HepG2 (cell line): ENCODE results near the gene LRP2. TPM values are rescaled to one million over a fixed set of nuclear protein-coding genes. Genes with fewer than 3 reads are reported as not detected.
"Not testable (repeated sequence)": the region's sequence is repeated elsewhere in the genome, so short reads cannot be mapped to it uniquely, and the experiment has no call there.

ENCODE experiments used
- ATAC-seq: fragments of 200-7000 bp; cut with Tn5 transposase; 3 replicates; pipeline ENCODE4 v1.9.1; 2020; ENCODE audit warnings: mild to moderate bottlenecking, moderate library complexity
- BruUV-seq: library from RNA; stranded (reverse); fragments of 400-500 nt; replicated peaks from 2 replicates; lab custom pipeline; 2021; lab: Mats Ljungman, UMichigan
- CTCF ChIA-PET: fragments of 300-600 bp; formaldehyde crosslinking; extraction: SDS; loops from one replicate; lab custom pipeline; 2021; ENCODE audit warnings: low total read pairs, inconsistent platforms, low intra/inter-chr PET ratio; lab: Yijun Ruan, JAX
- POLR2A ChIA-PET: fragments of 350-600 bp; sonication (Branson Sonifier 250); formaldehyde crosslinking; loops from one replicate; lab custom pipeline; 2020; ENCODE audit warnings: antibody characterized with exemption, inconsistent platforms; lab: Yijun Ruan, JAX
- DNase-seq: peaks from one replicate; pipeline ENCODE4 v3.0.0-alpha.2; 2015; ENCODE audit warnings: low spot score
- FAIRE-seq: peaks from 3 replicates; lab custom pipeline; 2011; peaks lifted over from hg19 to GRCh38; lab: Jason Lieb, UNC
- H2AFZ ChIP-seq: one replicate; pipeline ENCODE4 v1.6.1; 2011; ENCODE audit warnings: low read length, inconsistent platforms
- H3K27ac ChIP-seq: fragments of 300-600 bp; 3 replicates; pipeline ENCODE4 v1.8.0; 2011; ENCODE audit warnings: mixed run types, mild to moderate bottlenecking, mixed read lengths, low read length, inconsistent platforms; ENCODE audit not compliant: insufficient read depth; ENCODE audit errors: extremely low read length
- H3K27me3 ChIP-seq, 2 experiments: fragments of 200-600 bp in 1 of 2; 2 replicates in 1 of 2; 3 replicates in 1 of 2; pipeline versions ENCODE4 v1.6.0 to v1.8.0; 2011; ENCODE audit warnings: low read length in 2 of 2, mild to moderate bottlenecking in 2 of 2, moderate library complexity in 2 of 2, inconsistent platforms in 1 of 2; ENCODE audit not compliant: insufficient read depth in 2 of 2, control insufficient read depth in 1 of 2
- H3K36me3 ChIP-seq, 2 experiments: fragments of 200-600 bp in 1 of 2; replicated peaks in 1 of 2; 2 replicates in 1 of 2; 3 replicates in 1 of 2; pipeline versions ENCODE4 v1.5.1 to v1.8.0; 2011; ENCODE audit warnings: low read length in 2 of 2, inconsistent platforms in 1 of 2; ENCODE audit not compliant: insufficient read depth in 2 of 2, control insufficient read depth in 1 of 2
- H3K4me1 ChIP-seq: 2 replicates; pipeline ENCODE4 v1.5.1; 2012; ENCODE audit warnings: low read length, inconsistent platforms; ENCODE audit not compliant: insufficient read depth
- H3K4me2 ChIP-seq: 2 replicates; pipeline ENCODE4 v1.6.0; 2011; ENCODE audit warnings: low read depth, low read length, inconsistent platforms
- H3K4me3 ChIP-seq, 3 experiments: fragments of 200-600 bp in 1 of 3; sonication (generic), shearing (Covaris generic) in 1 of 3; replicated peaks in 1 of 3; 2 replicates each; pipeline ENCODE4 v1.5.1; 2011 to 2016; ENCODE audit warnings: low read length in 3 of 3, inconsistent platforms in 2 of 3, low read depth in 2 of 3, mild to moderate bottlenecking in 2 of 3, control low read depth in 1 of 3, mixed read lengths in 1 of 3; ENCODE audit not compliant: insufficient read depth in 1 of 3
- H3K79me2 ChIP-seq: one replicate; pipeline ENCODE4 v1.6.1; 2011; ENCODE audit warnings: low read length, inconsistent platforms; ENCODE audit not compliant: insufficient read depth
- H3K9ac ChIP-seq: 2 replicates; pipeline ENCODE4 v1.6.0; 2011; ENCODE audit warnings: mild to moderate bottlenecking, low read depth, low read length, inconsistent platforms; ENCODE audit not compliant: insufficient read depth
- H3K9me3 ChIP-seq: 2 replicates; pipeline ENCODE4 v1.5.1; 2012; ENCODE audit warnings: mild to moderate bottlenecking, low read length
- H4K20me1 ChIP-seq: 2 replicates; pipeline ENCODE4 v1.6.0; 2011; ENCODE audit warnings: inconsistent platforms, mild to moderate bottlenecking, low read length, moderate library complexity; ENCODE audit not compliant: insufficient read depth
- WGBS: methylation state at CpG from one replicate; pipeline ENCODE4 v1.1.6; 2017; ENCODE audit warnings: low lambda C conversion rate; 5-methylcytosine and 5-hydroxymethylcytosine counted together
- in situ Hi-C: cut with HindIII; loops from 2 replicates; pipeline ENCODE4 v1.10.0; 2017; ENCODE audit warnings: low pct_unique_long_range_greater_than_20kb; ENCODE audit not compliant: extremely low pct_ligation_motif_present
- intact Hi-C: fragments of 100-400 bp; cut with micrococcal nuclease; formaldehyde crosslinking; loops from one replicate; pipeline ENCODE4 v1.10.0; 2022; ENCODE audit not compliant: unreplicated experiment
- polyA plus RNA-seq, 8 experiments: library from polyadenylated mRNA; depleted of rRNA in 3 of 8; stranded (reverse) in 7 of 8; unstranded in 1 of 8; fragments of >200 nt; fragmentation: Illumina TruSeq in 4 of 8; extraction: Trizol in 4 of 8; gene quantifications; 2 replicates each; pipeline versions ENCODE4 v1.2.1 to v1.2.3, GENCODE V29; 2011 to 2016; ENCODE audit warnings: low read depth in 4 of 8, missing spikeins in 1 of 8, mixed read lengths in 1 of 8; ENCODE audit not compliant: insufficient read depth in 1 of 8
- total RNA-seq, 5 experiments: library from RNA; depleted of rRNA; stranded (reverse); fragments of >200 nt; fragmentation: Illumina TruSeq; extraction: Trizol; gene quantifications; 2 replicates each; pipeline ENCODE4 v1.2.3, GENCODE V29; 2016; ENCODE audit warnings: low read depth in 1 of 5

LRP2 gene
- total and polyA plus RNA-seq, 2 of the 13 experiments (the other 11 are each of a cell fraction or from before 2014, with no cell fraction given) = 0.03 to 0.15 TPM

- H3K4me2 ChIP-seq, FAIRE-seq, BruUV-seq, H3K79me2 ChIP-seq, H3K27ac ChIP-seq, H3K9me3 ChIP-seq, H3K4me1 ChIP-seq, H3K4me3 ChIP-seq, H3K36me3 ChIP-seq, intact Hi-C loops, POLR2A ChIA-PET, CTCF ChIA-PET, H4K20me1 ChIP-seq, in situ Hi-C loops, H2AFZ ChIP-seq, ATAC-seq, DNase-seq, H3K9ac ChIP-seq: not testable (repeated sequence)
- peaks cover 0 to 18% of the 10 kb centered on the region in 2 experiments; a peak in 3 of 5 replicates for H3K27me3 ChIP-seq
- 44% methylated on average over 5 of the region's 5 CpGs for WGBS
Observed at GRCh38 chr2:169136428-169136827, 225.9 kb downstream of the LRP2 start.

- H3K27me3 ChIP-seq = peaks cover 0 to 11% of the 10 kb centered on the region in 2 experiments; a peak in 3 of 5 replicates
- H2AFZ ChIP-seq, H3K79me2 ChIP-seq, H3K36me3 ChIP-seq, H3K4me2 ChIP-seq, intact Hi-C loops, DNase-seq, POLR2A ChIA-PET, H3K9ac ChIP-seq, BruUV-seq, H3K4me1 ChIP-seq, H4K20me1 ChIP-seq, in situ Hi-C loops, H3K27ac ChIP-seq, CTCF ChIA-PET, H3K9me3 ChIP-seq, H3K4me3 ChIP-seq, FAIRE-seq, ATAC-seq: not testable (repeated sequence)
- WGBS = 45% methylated on average over 6 of the region's 6 CpGs
Observed at GRCh38 chr2:169134272-169134671, 228.1 kb downstream of the LRP2 start.
